GM12878 (cell line): ENCODE measurements around the gene NBPF26. TPM values are rescaled to one million over a fixed set of nuclear protein-coding genes. Genes with fewer than 3 reads are reported as not detected.

Experiments used
- EED ChIP-seq: sonication (generic); IDR thresholded peaks from 2 replicates; pipeline ENCODE4 v1.6.1; 2016; ENCODE audit warnings: antibody characterized with exemption, low read depth
- NR2F1 ChIP-seq: fragments of 450-650 bp; conservative IDR thresholded peaks from 2 replicates; pipeline ENCODE4 v1.6.1; 2017; ENCODE audit warnings: mild to moderate bottlenecking
- PAX5 ChIP-seq: IDR thresholded peaks from 2 replicates; pipeline ENCODE4 v1.6.1; 2011; ENCODE audit warnings: low read depth, low read length, borderline replicate concordance
- POLR2A ChIP-seq: IDR thresholded peaks from 2 replicates; pipeline ENCODE4 v1.6.1; 2011; ENCODE audit warnings: low read depth, mild to moderate bottlenecking, low read length
- POLR2AphosphoS2 ChIP-seq: IDR thresholded peaks from 2 replicates; pipeline ENCODE4 v1.6.1; 2011; ENCODE audit warnings: low read depth, mild to moderate bottlenecking, low read length, improper control_type of control experiment, moderate library complexity
- TAF1 ChIP-seq: IDR thresholded peaks from 2 replicates; pipeline ENCODE4 v1.6.1; 2011; ENCODE audit warnings: mild to moderate bottlenecking, low read depth, low read length, borderline replicate concordance
- TCF7 ChIP-seq: IDR thresholded peaks from 2 replicates; pipeline ENCODE4 v1.6.1; 2014; ENCODE audit warnings: antibody characterized with exemption, borderline replicate concordance
- ZNF24 ChIP-seq: fragments of 450-650 bp; IDR thresholded peaks from 2 replicates; pipeline ENCODE4 v1.6.1; 2017; ENCODE audit warnings: antibody characterized with exemption, mild to moderate bottlenecking
- polyA plus RNA-seq, 11 experiments: library from polyadenylated mRNA; depleted of rRNA in 4 of 11; unstranded in 6 of 11; stranded (reverse) in 5 of 11; fragments of >200 nt; fragmentation: Nextera tagmentation in 4 of 11; fragmentation: Illumina TruSeq in 1 of 11; extraction: Ambion mirVana in 4 of 11; extraction: Trizol in 1 of 11; gene quantifications; 1 replicate in 1 of 11; 2 replicates in 10 of 11; pipeline versions ENCODE4 v1.2.1 to v1.2.3, GENCODE V29; 2011 to 2016; ENCODE audit warnings: inconsistent platforms in 2 of 11, missing spikeins in 2 of 11, low read depth in 1 of 11
- total RNA-seq, 4 experiments: library from RNA; depleted of rRNA in 3 of 4; stranded (reverse); fragments of >200 nt in 3 of 4; fragmentation: Illumina TruSeq in 1 of 4; extraction: Trizol in 1 of 4; gene quantifications; 2 replicates each; pipeline versions ENCODE4 v1.2.1 to v1.2.3, GENCODE V29; 2013 to 2021
- TF ChIP-seq, protein P1 (sequence below): fragments of 450-650 bp; IDR thresholded peaks from 2 replicates; pipeline ENCODE4 v1.6.1; 2016; ENCODE audit warnings: mild to moderate bottlenecking, moderate library complexity, borderline replicate concordance
- TF ChIP-seq, protein P2 (sequence below): fragments of 450-650 bp; IDR thresholded peaks from 2 replicates; pipeline ENCODE4 v1.6.1; 2017; ENCODE audit warnings: mild to moderate bottlenecking, moderate library complexity
- TF ChIP-seq, protein P3 (sequence below): fragments of 450-650 bp; formaldehyde crosslinking; IDR thresholded peaks from 2 replicates; pipeline ENCODE4 v1.4.0; 2022; ENCODE audit warnings: mild to moderate bottlenecking, moderate library complexity
- TF ChIP-seq, protein P4 (sequence below): fragments of 450-650 bp; IDR thresholded peaks from 2 replicates; pipeline ENCODE4 v1.6.1; 2017; ENCODE audit warnings: antibody characterized with exemption, mild to moderate bottlenecking, moderate library complexity

Gene NBPF26
- total and polyA plus RNA-seq, 10 of the 15 experiments (the other 5 are each of a cell fraction or from before 2014, with no cell fraction given), result 0.21 to 10.7 (median 4.1) TPM

DNA sequence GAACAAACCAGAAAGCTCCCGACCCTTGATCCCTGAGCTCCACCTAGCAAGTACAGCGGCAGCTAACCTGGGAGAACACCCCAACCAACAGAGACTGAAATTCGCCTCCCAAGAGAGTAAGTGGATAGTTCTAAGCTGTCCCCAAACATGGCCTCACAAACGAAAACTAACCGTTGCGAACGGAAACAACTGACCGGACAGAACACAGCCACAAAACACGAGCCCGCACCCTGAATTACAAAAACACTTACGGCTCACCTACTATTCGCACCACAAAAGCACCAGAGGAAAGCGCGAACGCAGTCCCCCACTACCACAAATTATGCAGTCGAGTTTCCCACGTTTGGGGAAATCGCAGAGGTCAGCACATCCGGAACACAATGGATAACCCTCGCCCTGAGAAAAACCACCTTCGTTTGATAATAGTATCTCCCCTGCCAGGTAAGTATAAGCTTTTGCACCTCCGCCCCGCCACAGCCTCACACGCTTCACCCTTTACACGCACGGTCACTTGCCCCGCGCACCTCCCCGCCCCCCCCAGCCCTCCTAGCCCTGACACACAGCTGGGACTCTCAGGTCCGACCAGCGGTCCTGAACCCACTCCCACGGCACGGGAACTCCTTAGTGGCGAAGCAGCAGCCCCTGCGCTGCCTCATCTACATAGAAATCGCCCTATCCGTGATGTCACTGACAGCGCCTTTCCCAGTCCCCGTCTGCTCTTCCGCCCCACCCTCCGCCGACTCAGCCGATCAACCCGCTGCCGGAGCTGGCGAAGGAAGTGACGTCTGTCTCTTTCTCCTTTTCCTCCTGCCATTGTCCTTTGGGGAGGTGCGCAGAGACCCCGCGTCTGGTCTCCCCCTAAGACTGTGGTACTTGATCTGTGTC, 127.0 kb downstream of the NBPF26 start (continued):
- TF ChIP-seq, protein P1, sequence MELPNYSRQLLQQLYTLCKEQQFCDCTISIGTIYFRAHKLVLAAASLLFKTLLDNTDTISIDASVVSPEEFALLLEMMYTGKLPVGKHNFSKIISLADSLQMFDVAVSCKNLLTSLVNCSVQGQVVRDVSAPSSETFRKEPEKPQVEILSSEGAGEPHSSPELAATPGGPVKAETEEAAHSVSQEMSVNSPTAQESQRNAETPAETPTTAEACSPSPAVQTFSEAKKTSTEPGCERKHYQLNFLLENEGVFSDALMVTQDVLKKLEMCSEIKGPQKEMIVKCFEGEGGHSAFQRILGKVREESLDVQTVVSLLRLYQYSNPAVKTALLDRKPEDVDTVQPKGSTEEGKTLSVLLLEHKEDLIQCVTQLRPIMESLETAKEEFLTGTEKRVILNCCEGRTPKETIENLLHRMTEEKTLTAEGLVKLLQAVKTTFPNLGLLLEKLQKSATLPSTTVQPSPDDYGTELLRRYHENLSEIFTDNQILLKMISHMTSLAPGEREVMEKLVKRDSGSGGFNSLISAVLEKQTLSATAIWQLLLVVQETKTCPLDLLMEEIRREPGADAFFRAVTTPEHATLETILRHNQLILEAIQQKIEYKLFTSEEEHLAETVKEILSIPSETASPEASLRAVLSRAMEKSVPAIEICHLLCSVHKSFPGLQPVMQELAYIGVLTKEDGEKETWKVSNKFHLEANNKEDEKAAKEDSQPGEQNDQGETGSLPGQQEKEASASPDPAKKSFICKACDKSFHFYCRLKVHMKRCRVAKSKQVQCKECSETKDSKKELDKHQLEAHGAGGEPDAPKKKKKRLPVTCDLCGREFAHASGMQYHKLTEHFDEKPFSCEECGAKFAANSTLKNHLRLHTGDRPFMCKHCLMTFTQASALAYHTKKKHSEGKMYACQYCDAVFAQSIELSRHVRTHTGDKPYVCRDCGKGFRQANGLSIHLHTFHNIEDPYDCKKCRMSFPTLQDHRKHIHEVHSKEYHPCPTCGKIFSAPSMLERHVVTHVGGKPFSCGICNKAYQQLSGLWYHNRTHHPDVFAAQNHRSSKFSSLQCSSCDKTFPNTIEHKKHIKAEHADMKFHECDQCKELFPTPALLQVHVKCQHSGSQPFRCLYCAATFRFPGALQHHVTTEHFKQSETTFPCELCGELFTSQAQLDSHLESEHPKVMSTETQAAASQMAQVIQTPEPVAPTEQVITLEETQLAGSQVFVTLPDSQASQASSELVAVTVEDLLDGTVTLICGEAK, result peak; percentile 50; the same call in 1 of the 2 replicates
- TF ChIP-seq EED, result peak; percentile 85
- TF ChIP-seq, protein P2, sequence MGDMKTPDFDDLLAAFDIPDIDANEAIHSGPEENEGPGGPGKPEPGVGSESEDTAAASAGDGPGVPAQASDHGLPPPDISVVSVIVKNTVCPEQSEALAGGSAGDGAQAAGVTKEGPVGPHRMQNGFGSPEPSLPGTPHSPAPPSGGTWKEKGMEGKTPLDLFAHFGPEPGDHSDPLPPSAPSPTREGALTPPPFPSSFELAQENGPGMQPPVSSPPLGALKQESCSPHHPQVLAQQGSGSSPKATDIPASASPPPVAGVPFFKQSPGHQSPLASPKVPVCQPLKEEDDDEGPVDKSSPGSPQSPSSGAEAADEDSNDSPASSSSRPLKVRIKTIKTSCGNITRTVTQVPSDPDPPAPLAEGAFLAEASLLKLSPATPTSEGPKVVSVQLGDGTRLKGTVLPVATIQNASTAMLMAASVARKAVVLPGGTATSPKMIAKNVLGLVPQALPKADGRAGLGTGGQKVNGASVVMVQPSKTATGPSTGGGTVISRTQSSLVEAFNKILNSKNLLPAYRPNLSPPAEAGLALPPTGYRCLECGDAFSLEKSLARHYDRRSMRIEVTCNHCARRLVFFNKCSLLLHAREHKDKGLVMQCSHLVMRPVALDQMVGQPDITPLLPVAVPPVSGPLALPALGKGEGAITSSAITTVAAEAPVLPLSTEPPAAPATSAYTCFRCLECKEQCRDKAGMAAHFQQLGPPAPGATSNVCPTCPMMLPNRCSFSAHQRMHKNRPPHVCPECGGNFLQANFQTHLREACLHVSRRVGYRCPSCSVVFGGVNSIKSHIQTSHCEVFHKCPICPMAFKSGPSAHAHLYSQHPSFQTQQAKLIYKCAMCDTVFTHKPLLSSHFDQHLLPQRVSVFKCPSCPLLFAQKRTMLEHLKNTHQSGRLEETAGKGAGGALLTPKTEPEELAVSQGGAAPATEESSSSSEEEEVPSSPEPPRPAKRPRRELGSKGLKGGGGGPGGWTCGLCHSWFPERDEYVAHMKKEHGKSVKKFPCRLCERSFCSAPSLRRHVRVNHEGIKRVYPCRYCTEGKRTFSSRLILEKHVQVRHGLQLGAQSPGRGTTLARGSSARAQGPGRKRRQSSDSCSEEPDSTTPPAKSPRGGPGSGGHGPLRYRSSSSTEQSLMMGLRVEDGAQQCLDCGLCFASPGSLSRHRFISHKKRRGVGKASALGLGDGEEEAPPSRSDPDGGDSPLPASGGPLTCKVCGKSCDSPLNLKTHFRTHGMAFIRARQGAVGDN, result peak; percentile 99
- peak; percentile 74; the same call in 1 of the 2 replicates for TF ChIP-seq TAF1
- peak; percentile 99 for TF ChIP-seq POLR2AphosphoS2
- TF ChIP-seq, protein P3, sequence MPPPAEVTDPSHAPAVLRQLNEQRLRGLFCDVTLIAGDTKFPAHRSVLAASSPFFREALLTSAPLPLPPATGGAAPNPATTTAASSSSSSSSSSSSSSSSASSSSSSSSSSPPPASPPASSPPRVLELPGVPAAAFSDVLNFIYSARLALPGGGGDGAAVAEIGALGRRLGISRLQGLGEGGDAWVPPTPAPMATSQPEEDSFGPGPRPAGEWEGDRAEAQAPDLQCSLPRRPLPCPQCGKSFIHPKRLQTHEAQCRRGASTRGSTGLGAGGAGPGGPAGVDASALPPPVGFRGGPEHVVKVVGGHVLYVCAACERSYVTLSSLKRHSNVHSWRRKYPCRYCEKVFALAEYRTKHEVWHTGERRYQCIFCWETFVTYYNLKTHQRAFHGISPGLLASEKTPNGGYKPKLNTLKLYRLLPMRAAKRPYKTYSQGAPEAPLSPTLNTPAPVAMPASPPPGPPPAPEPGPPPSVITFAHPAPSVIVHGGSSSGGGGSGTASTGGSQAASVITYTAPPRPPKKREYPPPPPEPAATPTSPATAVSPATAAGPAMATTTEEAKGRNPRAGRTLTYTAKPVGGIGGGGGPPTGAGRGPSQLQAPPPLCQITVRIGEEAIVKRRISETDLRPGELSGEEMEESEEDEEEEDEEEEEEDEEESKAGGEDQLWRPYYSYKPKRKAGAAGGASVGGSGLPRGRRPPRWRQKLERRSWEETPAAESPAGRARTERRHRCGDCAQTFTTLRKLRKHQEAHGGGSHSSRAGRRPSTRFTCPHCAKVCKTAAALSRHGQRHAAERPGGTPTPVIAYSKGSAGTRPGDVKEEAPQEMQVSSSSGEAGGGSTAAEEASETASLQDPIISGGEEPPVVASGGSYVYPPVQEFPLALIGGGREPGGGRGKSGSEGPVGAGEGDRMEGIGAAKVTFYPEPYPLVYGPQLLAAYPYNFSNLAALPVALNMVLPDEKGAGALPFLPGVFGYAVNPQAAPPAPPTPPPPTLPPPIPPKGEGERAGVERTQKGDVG (CRISPR knock-in tag), result peak; percentile 100
- TF ChIP-seq ZNF24, result peak; percentile 29; the same call in 1 of the 2 replicates
- TF ChIP-seq, protein P4, sequence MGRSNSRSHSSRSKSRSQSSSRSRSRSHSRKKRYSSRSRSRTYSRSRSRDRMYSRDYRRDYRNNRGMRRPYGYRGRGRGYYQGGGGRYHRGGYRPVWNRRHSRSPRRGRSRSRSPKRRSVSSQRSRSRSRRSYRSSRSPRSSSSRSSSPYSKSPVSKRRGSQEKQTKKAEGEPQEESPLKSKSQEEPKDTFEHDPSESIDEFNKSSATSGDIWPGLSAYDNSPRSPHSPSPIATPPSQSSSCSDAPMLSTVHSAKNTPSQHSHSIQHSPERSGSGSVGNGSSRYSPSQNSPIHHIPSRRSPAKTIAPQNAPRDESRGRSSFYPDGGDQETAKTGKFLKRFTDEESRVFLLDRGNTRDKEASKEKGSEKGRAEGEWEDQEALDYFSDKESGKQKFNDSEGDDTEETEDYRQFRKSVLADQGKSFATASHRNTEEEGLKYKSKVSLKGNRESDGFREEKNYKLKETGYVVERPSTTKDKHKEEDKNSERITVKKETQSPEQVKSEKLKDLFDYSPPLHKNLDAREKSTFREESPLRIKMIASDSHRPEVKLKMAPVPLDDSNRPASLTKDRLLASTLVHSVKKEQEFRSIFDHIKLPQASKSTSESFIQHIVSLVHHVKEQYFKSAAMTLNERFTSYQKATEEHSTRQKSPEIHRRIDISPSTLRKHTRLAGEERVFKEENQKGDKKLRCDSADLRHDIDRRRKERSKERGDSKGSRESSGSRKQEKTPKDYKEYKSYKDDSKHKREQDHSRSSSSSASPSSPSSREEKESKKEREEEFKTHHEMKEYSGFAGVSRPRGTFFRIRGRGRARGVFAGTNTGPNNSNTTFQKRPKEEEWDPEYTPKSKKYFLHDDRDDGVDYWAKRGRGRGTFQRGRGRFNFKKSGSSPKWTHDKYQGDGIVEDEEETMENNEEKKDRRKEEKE, result peak; percentile 83
- TF ChIP-seq NR2F1, result peak; percentile 70
- peak; percentile 94 for TF ChIP-seq TCF7
- TF ChIP-seq PAX5, result peak; percentile 95
- TF ChIP-seq POLR2A, result peak; percentile 82
